Erythroblast (primary cell): ENCODE results near the gene HYOU1.
A peak's percentile ranks its signal among the peaks of the same experiment; 100 is the strongest.
"Not testable (repeated sequence)": the region's sequence is repeated elsewhere in the genome, so short reads cannot be mapped to it uniquely, and the experiment has no call there.

ENCODE experiments used
- DNase-seq, 2 experiments: peaks; one replicate each; lab custom pipeline; 2025; lab: John Stamatoyannopoulos, UW
- GATA1 ChIP-seq: IDR thresholded peaks from 2 replicates; pipeline ENCODE4 v1.6.1; 2011; ENCODE audit warnings: low read depth, mild to moderate bottlenecking, control low read depth, low read length, moderate library complexity
- POLR2A ChIP-seq: IDR thresholded peaks from 2 replicates; pipeline ENCODE4 v1.6.1; 2011; ENCODE audit warnings: mild to moderate bottlenecking, low read length

The HYOU1 gene

GRCh38 chr11:119077839-119078238 is 20.8 kb upstream of the HYOU1 start:
- no peak for DNase-seq
- TF ChIP-seq GATA1 (no peak), POLR2A (no peak)

DNA sequence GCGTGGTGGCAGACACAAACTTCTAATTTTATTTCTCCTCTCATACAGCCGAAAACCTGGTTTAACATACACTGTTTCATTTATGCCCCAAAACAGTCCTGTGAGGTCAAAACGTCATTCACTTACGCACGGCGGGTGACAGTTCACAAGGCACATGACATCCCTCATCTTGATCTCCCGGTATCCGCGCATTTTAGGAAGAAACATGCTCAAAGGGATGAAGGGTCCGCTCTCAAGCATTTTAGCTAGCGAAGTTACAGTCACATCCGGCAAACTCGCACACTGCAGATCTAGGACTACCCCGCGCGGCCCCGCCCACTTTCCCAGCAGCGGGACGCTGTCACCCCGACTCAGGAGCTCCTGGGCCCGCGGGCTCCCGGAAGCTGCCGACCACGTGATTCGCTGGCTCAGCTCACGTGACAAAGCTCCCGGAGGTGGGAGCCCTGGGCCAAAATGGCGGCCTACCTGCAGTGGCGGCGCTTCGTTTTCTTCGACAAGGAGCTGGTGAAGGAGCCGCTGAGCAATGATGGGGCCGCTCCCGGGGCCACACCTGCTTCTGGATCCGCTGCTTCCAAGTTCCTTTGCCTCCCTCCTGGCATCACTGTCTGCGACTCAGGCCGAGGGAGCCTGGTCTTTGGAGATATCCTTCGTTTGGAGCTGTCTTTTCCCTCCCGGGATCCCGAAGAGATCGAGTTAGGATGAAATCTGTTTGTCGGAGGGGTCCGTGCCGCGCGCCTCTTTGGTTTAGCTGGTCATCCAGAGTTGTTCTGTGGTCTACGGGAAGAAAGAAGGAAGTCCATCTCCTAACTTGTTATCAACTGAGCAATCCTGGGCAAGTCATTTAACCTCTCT is 10.6 kb upstream of the HYOU1 start, which contains the start of gene VPS11:
Gene VPS11 (plus strand): TSS at position 448 of the 852 bp plus-strand sequence. CDS start 6 bp downstream, at position 454.
- TF ChIP-seq POLR2A = peak; percentile 78
- TF ChIP-seq GATA1 = no peak
- peak; percentile 98 for DNase-seq

- DNase-seq = peak; percentile 82 to 83
- TF ChIP-seq GATA1 (no peak), POLR2A (no peak)
Observed at GRCh38 chr11:119065369-119065768, 8.4 kb upstream of the HYOU1 start.

DNA sequence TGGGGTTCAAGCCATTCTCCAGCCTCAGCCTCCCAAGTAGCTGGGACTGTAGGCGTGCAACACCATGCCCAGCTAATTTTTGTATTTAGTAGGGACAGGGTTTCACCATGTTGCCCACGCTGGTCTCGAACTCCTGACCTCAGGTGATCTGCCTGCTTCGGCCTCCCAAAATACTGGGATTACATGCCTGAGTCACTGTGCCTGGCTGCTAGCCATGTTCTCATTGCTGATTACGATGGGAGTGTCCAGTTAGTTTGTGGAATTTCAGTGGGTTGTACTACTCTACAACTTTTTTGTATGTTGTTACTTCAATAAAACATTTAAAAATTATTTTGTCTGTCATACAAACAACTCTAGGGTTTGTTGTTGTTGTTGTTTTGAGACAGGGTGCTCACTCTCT is 5.8 kb upstream of the HYOU1 start:
- no peak for TF ChIP-seq GATA1
- TF ChIP-seq POLR2A = no peak
- DNase-seq = peak; percentile 86 to 91

DNA sequence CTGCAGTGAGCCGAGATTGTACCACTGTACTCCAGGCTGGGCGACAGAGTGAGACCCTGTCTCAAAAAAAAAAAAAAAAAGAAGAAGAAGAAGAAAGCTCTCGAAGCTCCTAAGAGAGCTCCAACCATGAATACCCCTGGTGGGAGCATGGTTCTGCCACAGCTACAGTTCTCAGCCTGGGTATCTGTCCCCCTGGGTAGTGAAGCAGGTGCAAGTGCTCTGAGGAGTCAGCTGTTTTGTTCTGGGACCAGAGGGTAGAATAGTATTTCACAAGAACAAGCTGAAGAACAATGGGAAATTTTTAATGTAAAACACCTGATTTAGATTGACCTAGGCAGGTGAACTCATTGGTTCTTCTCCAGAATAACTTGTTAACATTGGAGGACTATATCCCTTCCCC is 4.3 kb upstream of the HYOU1 start:
- TF ChIP-seq GATA1 = no peak
- no peak for DNase-seq

- DNase-seq = not testable (repeated sequence)
Observed at GRCh38 chr11:119059128-119059527, 2.1 kb upstream of the HYOU1 start.

GRCh38 chr11:119056421-119056999 is 495 bp downstream of the HYOU1 start:
- peak in 1 of 2 experiments; percentile 71 for DNase-seq
- TF ChIP-seq GATA1 = no peak
- no peak for TF ChIP-seq POLR2A

GRCh38 chr11:119055901-119056300 is 1.1 kb downstream of the HYOU1 start:
- DNase-seq = peak; percentile 49 to 66
- TF ChIP-seq GATA1 = no peak
- TF ChIP-seq POLR2A = no peak

- TF ChIP-seq GATA1 = no peak
Observed at GRCh38 chr11:119054418-119054817, 2.6 kb downstream of the HYOU1 start.

GRCh38 chr11:119052163-119052814 is 4.7 kb downstream of the HYOU1 start:
- DNase-seq = no peak
- TF ChIP-seq POLR2A = no peak
- TF ChIP-seq GATA1 = no peak

More at GRCh38 chr11:119054418-119054817, 2.6 kb downstream of the HYOU1 start:
- no peak for DNase-seq

DNA sequence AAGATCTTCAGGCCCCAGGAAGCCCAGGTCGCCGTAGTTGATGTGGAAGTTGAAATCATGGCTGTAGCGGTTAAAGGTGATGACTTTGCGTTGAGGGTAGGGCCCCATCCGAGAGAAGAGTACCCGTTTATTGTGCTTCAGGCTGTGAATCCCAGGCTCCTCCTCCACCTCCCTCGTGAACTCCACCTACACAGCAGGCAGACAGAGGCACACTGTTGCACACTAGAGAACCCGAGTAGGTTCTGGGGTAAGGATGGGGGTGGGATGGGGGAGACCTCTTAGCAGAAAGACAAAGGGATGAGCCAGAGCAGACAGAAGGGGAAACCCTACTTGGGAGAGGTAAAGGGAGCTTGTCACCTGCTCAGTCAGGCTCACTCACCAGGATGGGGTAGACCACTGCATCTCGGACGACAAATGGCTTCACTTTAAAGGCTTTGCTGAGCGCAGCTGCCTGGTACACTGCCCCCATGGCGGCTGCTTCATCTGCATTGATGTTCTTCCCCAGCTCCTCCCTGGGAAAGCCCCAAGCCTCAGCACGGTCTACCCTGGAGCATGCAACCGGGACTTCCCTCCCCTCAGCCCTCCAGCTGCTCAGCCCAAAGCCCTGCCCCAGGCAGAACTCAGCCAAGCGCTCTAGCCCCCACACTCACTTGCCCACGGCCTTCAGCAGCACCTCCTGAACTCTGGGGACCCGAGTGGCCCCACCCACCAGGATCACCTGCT is 5.4 kb downstream of the HYOU1 start:
- DNase-seq = no peak
- TF ChIP-seq GATA1 = no peak
- TF ChIP-seq POLR2A = no peak

GRCh38 chr11:119049081-119049480 is 7.9 kb downstream of the HYOU1 start:
- no peak for TF ChIP-seq POLR2A
- TF ChIP-seq GATA1 = no peak

GRCh38 chr11:119048644-119049043 is 8.4 kb downstream of the HYOU1 start:
- no peak for DNase-seq
- no peak for TF ChIP-seq GATA1
- TF ChIP-seq POLR2A = no peak

More at GRCh38 chr11:119049081-119049480, 7.9 kb downstream of the HYOU1 start:
- no peak for DNase-seq
